T47D (cell line): ENCODE results near the gene KREMEN2.
"Not testable (repeated sequence)": the region's sequence is repeated elsewhere in the genome, so short reads cannot be mapped to it uniquely, and the experiment has no call there.

Source experiments
- DNase-seq, 2 experiments: peaks; one replicate each; pipeline versions ENCODE4 v3.0.0 to v3.0.0-alpha.2; 2011 to 2012; ENCODE audit warnings: low read depth in 1 of 2, low spot score in 1 of 2
- JUND ChIP-seq: IDR thresholded peaks from 2 replicates; pipeline ENCODE4 v1.6.1; 2012; ENCODE audit warnings: low read depth
- in situ Hi-C: cut with HindIII; loops from 2 replicates; pipeline ENCODE4 v1.10.0; 2016; ENCODE audit warnings: low sequenced_read_pairs, low pct_unique_long_range_greater_than_20kb

KREMEN2 gene, protein sequence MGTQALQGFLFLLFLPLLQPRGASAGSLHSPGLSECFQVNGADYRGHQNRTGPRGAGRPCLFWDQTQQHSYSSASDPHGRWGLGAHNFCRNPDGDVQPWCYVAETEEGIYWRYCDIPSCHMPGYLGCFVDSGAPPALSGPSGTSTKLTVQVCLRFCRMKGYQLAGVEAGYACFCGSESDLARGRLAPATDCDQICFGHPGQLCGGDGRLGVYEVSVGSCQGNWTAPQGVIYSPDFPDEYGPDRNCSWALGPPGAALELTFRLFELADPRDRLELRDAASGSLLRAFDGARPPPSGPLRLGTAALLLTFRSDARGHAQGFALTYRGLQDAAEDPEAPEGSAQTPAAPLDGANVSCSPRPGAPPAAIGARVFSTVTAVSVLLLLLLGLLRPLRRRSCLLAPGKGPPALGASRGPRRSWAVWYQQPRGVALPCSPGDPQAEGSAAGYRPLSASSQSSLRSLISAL

DNA sequence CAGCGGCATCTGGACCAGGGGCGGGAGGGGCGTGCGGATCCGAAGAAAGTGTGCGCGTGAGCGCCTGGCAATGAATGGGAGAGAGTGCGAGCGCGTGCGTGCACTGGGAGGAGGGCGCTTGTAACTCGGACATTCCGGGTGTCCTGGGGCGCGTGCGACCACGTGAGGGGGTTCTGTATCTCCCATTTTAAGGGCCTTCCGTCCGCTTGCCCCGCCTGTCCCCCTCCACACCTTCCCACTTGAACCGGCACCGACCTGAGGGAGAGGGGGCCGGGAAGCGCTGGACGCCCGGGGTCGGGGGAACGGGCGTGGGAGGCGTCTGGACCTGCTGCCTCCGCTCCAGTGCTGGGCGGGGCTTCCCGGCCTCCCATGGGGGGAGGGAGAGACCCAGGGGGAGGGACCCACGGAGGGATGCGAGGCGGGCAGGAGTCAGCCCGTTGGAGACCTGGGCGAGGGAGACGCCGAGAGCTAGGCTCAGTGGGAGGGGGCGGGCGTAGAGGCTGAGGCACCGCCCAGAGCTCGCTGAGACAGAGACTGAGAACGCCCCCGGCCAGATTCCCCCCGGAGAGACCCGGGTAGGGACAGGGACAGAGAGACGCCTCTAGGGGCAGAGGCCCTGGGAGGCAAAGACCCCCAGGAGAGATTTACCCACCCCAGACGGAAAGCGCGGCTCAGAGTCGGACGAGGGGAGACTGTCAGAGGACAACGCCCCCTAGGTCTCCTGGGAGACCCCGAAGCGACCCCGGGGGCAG lies at the start of gene KREMEN2:
TSS of gene KREMEN2 (plus strand) at position 553 of the 752 bp plus-strand sequence. CDS start 246 bp downstream, outside the sequence.
- in situ Hi-C loops: no loop called here
- DNase-seq: peak; percentile 71 to 94
- TF ChIP-seq JUND: no peak

DNA sequence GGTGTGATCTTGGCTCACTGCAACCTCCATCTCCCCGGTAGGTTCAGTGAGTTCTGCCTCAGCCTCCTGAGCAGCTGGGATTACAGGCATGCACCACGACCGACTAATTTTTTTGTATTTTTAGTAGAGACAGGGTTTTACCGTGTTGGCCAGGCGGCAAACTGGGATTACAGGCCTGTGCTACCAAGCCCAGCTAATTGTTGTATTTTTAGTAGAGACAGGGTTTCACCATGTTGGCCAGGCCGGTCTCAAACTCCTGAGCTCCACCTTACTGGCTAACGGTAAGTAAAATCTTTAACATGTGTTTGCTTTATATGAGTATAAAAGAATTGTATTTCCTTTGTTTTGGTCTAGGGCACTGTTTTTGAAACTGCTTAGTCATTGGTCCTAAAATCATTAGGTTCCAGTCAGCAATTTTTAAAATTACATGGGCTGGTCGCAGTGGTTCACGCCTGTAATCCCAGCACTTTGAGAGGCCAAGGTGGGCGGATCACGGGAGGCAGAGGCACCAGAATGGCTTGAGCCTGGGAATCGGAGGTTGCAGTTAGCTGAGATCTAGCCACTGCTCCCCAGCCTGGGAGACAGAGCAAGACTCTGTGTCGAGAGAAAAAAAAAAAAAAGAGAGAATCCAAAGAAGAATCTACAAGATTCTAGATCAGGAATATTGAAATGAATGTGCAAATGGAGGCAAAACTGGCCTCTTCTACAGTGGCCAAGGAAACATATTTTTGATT lies 48.7 kb upstream of the KREMEN2 start:
- in situ Hi-C loops: no loop called here

DNA sequence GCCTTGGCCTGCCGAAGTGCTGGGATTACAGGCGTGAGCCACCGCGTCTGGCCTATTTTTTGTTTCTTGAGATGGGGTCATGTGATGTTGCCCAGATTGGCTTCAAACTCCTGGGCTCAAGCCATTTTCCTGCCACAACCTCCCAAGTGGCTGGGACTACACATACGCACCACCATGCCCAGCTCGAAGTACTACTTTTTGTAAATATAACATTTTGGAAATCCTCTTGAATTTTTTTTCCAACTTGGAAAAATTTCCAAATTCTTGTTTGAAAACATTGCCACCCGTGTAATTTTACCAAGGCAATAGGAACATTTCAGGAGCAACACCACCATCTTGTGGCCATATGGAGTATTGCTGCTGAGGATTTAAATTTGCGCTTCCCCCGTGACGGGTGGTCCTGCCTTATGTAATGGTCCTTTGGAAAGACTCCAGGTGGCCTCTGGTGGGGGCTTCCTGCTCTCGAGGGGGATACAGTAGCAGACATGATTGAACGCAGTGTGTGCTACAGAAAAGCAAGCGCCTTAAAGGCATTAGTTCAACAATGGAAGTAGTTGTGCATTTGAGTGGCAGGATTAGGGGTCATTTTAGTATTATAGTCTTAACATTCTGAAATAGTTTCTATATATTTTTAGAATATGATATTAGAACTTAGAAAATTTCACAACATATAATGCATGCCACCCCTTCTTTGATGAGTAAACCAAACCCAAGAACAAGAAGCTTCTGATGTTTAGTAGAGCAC lies 44.4 kb upstream of the KREMEN2 start:
- peak in 1 of 2 experiments; percentile 70 for DNase-seq
- TF ChIP-seq JUND: no peak
- in situ Hi-C loops: no loop called here

More for the DNA sequence above, 48.7 kb upstream of the KREMEN2 start:
- no peak for TF ChIP-seq JUND
- no peak for DNase-seq

DNA sequence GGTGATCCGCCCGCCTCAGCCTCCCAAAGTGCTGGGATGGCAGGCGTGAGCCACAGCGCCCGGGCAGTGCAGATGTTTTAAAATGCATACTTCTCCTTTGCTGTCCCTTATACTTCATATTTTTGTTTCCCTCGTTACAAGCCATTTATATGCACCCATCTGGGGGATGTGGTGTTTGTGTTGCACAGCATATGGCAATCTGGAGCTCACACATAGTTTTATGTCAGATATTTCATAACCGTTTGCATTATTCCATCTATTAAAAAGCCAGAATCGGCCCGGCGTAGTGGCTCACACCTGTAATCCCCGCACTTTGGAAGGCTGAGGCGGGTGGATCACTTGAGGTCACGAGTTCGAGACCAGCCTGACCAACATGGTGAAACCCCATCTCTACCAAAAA lies 40.6 kb upstream of the KREMEN2 start:
- in situ Hi-C loops: no loop called here
- no peak for DNase-seq
- no peak for TF ChIP-seq JUND

DNA sequence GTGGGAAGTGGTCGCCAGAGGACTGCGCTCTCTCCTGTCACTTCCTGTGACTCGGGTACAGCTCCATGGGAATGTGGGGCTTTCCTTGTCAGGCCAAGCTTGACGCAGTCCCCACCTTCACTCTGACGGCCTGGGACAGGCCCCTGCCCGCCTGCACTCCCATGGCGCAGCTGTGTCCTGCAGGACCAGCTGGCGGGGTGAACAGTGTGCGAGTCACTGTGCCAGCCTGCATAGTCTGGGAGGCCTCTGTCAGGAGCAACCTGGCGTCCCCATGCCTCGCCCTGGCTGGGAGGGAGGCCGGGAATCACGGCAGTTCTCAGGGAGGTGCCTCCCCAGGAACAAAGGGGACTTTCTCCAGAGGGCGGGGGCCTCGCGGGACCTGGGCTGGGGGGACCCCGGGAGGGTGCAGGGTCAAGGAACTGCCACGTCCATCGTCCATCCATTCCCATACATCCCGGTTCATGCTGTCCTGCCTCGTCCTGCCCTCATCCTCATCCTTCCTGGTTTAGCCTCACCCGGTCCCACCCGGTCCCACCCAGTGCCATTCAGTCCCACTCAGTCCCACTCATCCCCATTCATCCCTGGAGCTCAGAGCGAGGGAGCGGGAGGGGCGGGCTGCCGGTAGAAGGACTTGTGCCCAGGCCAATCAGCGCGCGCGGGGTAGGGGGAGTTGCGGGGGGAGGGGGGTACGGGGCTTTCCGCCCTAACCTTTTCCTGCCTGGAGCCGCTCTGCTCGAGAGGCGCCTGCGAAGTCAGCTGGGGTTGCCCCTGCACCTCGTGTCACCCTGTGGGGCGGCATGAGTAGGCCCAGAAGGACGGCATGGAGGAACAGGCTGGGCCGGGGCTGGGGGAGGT lies 38.9 kb upstream of the KREMEN2 start:
- no peak for TF ChIP-seq JUND
- in situ Hi-C loops: no loop called here
- no peak for DNase-seq

DNA sequence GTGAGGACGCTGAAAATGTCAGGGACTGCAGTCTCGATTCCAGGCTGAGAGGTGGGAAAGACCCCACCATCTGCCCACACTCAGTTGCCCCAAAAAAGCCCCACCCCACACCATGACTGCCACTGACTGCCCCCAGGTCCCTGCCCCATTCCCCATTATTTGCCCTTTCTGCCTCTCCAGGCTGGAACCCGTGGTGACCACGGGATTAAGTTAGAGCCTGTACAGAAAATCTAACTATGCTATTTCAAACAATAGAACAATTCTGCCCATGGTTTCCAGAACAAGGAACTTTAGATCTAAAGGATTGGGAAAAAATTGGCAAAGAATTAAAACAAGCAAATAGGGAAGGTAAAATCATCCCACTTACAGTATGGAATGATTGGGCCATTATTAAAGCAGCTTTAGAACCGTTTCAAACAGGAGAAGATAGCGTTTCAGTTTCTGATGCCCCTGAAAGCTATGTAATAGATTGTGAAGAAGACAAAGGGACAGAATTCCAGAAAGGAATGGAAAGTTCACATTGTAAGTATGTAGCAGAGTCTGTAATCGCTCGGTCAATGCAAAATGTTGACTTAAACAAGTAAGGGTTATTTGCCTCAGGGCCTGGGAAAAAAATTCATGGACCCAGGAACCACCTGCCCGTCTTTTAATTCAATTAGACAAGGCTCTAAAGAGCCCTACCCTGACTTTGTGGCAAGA lies 38.0 kb upstream of the KREMEN2 start:
- no peak for DNase-seq
- in situ Hi-C loops: no loop called here
- no peak for TF ChIP-seq JUND

DNA sequence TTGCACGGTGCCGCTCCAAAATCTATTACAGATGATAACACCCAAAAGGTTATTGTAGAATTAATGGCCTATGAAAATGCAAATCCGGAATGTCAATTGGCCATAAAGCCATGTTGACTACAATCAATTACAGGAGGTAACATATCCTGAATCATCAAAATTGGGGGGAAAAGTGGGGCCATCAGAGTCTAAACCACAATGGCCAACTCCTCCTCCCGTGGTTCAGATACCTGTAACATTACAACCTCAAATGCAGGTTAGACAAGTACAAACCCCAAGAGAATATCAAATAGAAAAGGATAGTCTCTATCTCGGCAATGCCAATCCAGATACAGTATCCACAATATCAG lies 37.5 kb upstream of the KREMEN2 start:
- DNase-seq: no peak
- no peak for TF ChIP-seq JUND
- in situ Hi-C loops: no loop called here

DNA sequence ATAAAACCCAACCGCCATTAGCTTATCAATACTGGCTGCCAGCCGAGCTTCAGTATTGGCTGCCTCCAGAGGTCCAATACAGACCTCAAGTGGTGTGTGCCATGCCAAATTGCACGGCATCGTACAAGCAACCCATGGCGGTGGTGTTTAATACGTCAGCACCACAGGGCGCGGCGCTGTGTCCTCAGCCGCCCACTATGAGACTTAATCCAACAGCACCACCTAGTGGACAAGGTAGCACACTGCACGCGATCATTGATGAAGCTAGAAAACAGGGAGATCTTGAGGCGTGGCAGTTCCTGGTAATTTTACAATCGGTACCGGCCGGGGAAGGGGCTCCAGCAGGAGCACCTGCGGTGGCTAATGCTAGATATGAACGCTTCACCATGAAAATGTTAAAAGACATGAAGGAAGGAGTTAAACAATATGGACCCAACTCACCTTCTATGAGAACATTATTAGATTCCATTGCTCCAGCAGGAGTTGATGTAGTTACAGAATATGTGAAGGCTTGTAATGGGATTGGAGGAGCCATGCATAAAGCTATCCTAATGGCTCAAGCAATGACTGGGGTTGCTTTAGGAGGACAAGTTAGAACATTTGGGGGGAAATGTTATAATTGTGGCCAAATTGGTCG lies 36.9 kb upstream of the KREMEN2 start:
- peak; percentile 60 to 91 for DNase-seq
- no peak for TF ChIP-seq JUND
- in situ Hi-C loops: no loop called here

DNA sequence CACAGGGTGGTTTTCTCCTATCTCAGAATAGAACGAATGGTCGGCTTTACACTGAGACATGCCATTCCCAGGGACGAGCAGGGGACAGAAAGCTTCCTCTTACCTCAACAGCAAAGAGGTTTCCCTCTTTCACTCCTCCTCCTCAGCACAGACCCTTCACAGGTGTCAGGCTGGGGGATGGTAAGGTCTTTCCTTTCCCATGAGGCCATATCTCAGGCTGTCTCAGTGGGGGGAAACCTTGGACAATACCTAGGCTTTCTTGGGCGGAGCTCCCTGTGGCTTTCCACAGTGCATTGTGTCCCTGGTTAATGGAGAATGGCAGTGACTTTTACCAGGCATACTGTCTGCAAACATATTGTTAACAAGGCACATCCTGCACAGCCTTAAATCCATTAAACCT lies 35.9 kb upstream of the KREMEN2 start:
- DNase-seq, in situ Hi-C loops: not testable (repeated sequence)

DNA sequence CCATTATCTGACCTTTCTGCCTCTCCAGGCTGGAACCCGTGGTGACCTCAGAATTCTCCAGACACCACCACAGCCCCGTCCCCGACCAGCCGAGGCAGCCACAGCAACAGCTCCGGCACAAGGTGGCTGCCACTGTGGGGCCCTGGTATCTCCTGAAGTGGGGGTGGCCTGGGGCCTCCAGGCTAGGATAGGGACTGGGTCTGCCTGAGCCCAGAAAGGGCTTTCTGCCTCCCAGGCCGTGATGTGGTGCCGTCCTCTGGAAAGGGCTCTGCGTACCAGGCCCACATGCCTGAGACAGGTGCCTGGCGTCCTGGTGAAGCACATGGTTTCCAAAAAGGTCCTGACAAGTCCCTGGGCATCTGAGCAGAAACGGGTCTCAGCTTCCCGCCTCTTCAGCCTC lies 35.3 kb upstream of the KREMEN2 start:
- in situ Hi-C loops: no loop called here
- TF ChIP-seq JUND: no peak

DNA sequence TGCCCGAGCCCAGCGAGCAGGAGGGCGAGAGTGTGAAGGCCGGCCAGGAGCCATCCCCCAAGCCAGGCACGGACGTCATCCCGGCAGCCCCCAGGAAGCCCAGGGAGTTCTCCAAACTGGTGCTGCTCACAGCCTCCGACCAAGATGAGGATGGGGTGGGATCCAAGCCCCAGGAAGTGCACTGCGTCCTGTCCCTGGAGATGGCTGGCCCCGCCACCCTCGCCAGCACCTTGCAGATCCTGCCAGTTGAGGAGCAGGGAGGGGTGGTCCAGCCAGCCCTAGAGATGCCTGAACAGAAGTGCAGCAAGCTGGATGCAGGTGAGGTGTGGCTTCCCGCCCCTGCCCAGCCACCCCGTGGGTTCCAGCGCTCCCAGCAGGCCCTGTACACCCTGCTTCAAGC lies 34.4 kb upstream of the KREMEN2 start:
- in situ Hi-C loops: no loop called here

More for the DNA sequence above, 35.3 kb upstream of the KREMEN2 start:
- DNase-seq: no peak

More for the DNA sequence above, 34.4 kb upstream of the KREMEN2 start:
- TF ChIP-seq JUND: no peak
- DNase-seq: no peak
